SU-DHL-6 (cell line): Measurements from ENCODE around the gene DOK1.

Source experiments
- CTCF ChIP-seq: fragments of 200-600 bp; sonication (generic); IDR thresholded peaks from one replicate; pipeline ENCODE4 v1.5.1; 2017; ENCODE audit warnings: antibody characterized with exemption, mild to moderate bottlenecking, low read length, moderate library complexity; ENCODE audit not compliant: insufficient read depth, poor library complexity, severe bottlenecking
- EZH2phosphoT487 ChIP-seq: fragments of 200-600 bp; sonication (generic), shearing (Covaris generic); conservative IDR thresholded peaks from 2 replicates; pipeline ENCODE4 v1.6.1; 2018; ENCODE audit warnings: mild to moderate bottlenecking, antibody characterized with exemption, low read length, moderate library complexity, mixed read lengths

GRCh38 chr2:74515981-74516633 lies 38.4 kb upstream of the DOK1 start:
- TF ChIP-seq CTCF (no peak), EZH2phosphoT487 (no peak)
